Tibial nerve (tissue), 4 donors: Measurements from ENCODE around the gene PCSK6. TPM values are rescaled to one million over a fixed set of nuclear protein-coding genes. Genes with fewer than 3 reads are reported as not detected.

Experiments used
- DNase-seq, 2 donors: peaks; one replicate each; pipeline ENCODE4 v3.0.0-alpha.2; 2019; ENCODE audit warnings: low spot score in 2 of 2
- H3K27ac ChIP-seq, 4 donors: fragments of 200-600 bp; sonication (generic) in 3 of 4; one replicate each; pipeline ENCODE4 v1.5.1; 2017 to 2019; ENCODE audit warnings: mild to moderate bottlenecking in 1 of 4
- H3K27me3 ChIP-seq, 2 donors: fragments of 200-600 bp; sonication (generic) in 1 of 2; one replicate each; pipeline versions ENCODE4 v1.5.1 to v1.6.0; 2017 to 2019
- H3K36me3 ChIP-seq, 3 donors: fragments of 200-600 bp; sonication (generic); one replicate each; pipeline ENCODE4 v1.5.1; 2018 to 2019
- H3K4me1 ChIP-seq, 4 donors: fragments of 200-600 bp; sonication (generic) in 3 of 4; one replicate each; pipeline ENCODE4 v1.5.1; 2017 to 2019
- H3K4me3 ChIP-seq, 4 donors: fragments of 200-600 bp; sonication (generic) in 3 of 4; one replicate each; pipeline ENCODE4 v1.5.1; 2017 to 2019; ENCODE audit warnings: mild to moderate bottlenecking in 1 of 4, moderate library complexity in 1 of 4
- H3K9me3 ChIP-seq, 4 donors: fragments of 200-600 bp; sonication (generic) in 3 of 4; one replicate each; pipeline ENCODE4 v1.5.1; 2017 to 2019
- EP300 ChIP-seq, 2 donors: sonication (generic); formaldehyde crosslinking; IDR thresholded peaks; one replicate each; pipeline ENCODE4 v1.6.1; 2017; ENCODE audit warnings: antibody characterized with exemption in 2 of 2, mild to moderate bottlenecking in 1 of 2
- POLR2A ChIP-seq, 2 donors: fragments of 450-650 bp; IDR thresholded peaks; one replicate each; pipeline ENCODE4 v1.6.1; 2017; ENCODE audit warnings: antibody characterized with exemption in 2 of 2, mild to moderate bottlenecking in 2 of 2, moderate library complexity in 2 of 2
- WGBS, 2 donors: methylation state at CpG; one replicate each; pipeline ENCODE4 v1.1.5; 2018; 5-methylcytosine and 5-hydroxymethylcytosine counted together
- total RNA-seq, 4 donors: library from RNA; depleted of rRNA; stranded (reverse); fragments of >200 nt; gene quantifications; one replicate each; pipeline ENCODE4 v1.1.0, GENCODE V29; 2016
- TF ChIP-seq, protein P1 (sequence below), 5 experiments: fragments of 200-600 bp in 3 of 5; fragments of 450-650 bp in 2 of 5; sonication (generic) in 3 of 5; IDR thresholded peaks; one replicate each; pipeline ENCODE4 v1.5.1; 2016 to 2019; ENCODE audit warnings: antibody characterized with exemption in 5 of 5, mild to moderate bottlenecking in 3 of 5, moderate library complexity in 2 of 5

Gene PCSK6
- total RNA-seq, 4 donors from 2014 or later, result 8.5 to 27.0 (median 13.2) TPM

DNA sequence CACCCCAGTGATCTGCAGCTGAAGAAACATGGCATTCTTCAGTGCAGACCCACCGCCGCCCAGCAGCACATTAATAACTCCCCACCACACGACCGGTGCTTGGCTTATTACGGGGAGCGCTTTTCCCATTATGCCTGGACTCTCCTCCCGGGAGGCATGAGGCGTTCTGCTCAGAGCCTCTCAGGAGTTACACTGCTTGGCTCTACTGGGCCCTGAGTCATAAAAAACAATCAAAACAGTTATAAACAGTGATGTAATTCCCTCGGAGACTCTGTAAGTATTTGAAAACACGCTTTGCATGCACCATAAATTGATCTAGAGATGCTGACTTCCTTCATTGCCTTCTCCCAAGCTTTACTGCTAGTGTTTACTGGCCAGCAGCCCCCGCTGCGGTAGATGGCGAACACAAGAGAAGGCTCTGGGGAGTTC, 117.3 kb downstream of the PCSK6 start:
- H3K9me3 ChIP-seq, result no peaks in the 10 kb centered on the region
- H3K4me1 ChIP-seq, result peaks cover 0 to 33% (median 8%) of the 10 kb centered on the region in 4 donors
- H3K36me3 ChIP-seq, result no peaks in the 10 kb centered on the region
- H3K27me3 ChIP-seq, result no peaks in the 10 kb centered on the region
- no peak overlapping the region for H3K4me3 ChIP-seq
- DNase-seq, result no peak
- peak overlapping the region in 1 of 4 donors; percentile 32 for H3K27ac ChIP-seq
- TF ChIP-seq, protein P1, sequence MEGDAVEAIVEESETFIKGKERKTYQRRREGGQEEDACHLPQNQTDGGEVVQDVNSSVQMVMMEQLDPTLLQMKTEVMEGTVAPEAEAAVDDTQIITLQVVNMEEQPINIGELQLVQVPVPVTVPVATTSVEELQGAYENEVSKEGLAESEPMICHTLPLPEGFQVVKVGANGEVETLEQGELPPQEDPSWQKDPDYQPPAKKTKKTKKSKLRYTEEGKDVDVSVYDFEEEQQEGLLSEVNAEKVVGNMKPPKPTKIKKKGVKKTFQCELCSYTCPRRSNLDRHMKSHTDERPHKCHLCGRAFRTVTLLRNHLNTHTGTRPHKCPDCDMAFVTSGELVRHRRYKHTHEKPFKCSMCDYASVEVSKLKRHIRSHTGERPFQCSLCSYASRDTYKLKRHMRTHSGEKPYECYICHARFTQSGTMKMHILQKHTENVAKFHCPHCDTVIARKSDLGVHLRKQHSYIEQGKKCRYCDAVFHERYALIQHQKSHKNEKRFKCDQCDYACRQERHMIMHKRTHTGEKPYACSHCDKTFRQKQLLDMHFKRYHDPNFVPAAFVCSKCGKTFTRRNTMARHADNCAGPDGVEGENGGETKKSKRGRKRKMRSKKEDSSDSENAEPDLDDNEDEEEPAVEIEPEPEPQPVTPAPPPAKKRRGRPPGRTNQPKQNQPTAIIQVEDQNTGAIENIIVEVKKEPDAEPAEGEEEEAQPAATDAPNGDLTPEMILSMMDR (IDR thresholded peaks at IDR 0.05), result no peak
- TF ChIP-seq EP300 (IDR thresholded peaks at IDR 0.05), result no peak
- 52 to 59% methylated on average over 13 of the region's 13 CpGs for WGBS, 2 donors

DNA sequence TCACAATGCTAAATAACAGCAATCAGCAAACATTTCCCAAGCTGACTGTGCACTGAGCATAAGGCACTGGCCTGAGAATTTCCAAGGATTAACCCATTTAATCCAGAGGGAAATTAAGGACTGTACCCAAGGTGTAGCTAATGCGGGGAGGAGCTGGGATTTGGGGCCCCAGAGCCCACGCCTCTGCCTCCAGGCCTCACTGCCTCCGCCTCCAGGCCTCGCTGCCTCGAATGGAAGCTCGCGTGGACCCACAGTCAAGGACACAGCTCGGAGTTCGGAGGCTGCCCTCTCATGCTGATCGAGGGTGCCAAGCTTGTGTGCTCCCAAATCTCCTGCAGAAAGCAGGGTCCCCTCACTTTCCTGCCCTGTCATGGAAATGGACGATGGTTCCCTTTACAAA, 118.0 kb downstream of the PCSK6 start:
- no peaks in the 10 kb centered on the region for H3K9me3 ChIP-seq
- H3K4me1 ChIP-seq, result peaks cover 0 to 33% (median 8%) of the 10 kb centered on the region in 4 donors
- no peaks in the 10 kb centered on the region for H3K27me3 ChIP-seq
- WGBS, 2 donors, result 87 to 89% methylated on average over 11 of the region's 11 CpGs
- TF ChIP-seq, protein P1 (IDR thresholded peaks at IDR 0.05), result no peak
- TF ChIP-seq EP300 (IDR thresholded peaks at IDR 0.05), result no peak
- peak overlapping the region in 1 of 4 donors; percentile 32 for H3K27ac ChIP-seq
- no peak for DNase-seq
- H3K36me3 ChIP-seq, result no peaks in the 10 kb centered on the region
- no peak overlapping the region for H3K4me3 ChIP-seq

DNA sequence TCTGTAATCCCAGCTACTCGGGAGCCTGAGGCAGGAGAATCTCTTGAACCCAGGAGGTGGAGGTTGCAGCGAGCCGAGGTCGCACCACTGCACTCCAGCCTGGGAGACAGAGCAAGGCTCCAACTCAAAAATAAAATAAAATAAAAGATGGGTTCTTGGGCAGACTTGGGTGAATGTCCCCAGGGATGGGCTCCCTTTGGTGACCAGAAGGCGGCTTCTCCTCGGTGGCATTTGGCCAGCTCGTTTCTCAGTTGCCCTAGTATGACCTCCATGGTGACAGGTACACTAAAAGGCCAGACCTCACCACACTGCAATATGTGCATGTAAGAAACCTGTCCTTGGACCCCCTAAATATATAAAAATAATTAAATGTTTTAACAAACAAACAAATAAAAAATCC, 118.4 kb downstream of the PCSK6 start:
- TF ChIP-seq EP300 (IDR thresholded peaks at IDR 0.05), result no peak
- TF ChIP-seq, protein P1 (IDR thresholded peaks at IDR 0.05), result no peak
- no peak for TF ChIP-seq POLR2A (IDR thresholded peaks at IDR 0.05)
- Histone ChIP-seq H3K4me1 (peaks cover 0 to 33% (median 8%) of the 10 kb centered on the region in 4 donors), H3K36me3 (no peaks in the 10 kb centered on the region), H3K9me3 (no peaks in the 10 kb centered on the region), H3K4me3 (no peak overlapping the region), H3K27ac (peak overlapping the region in 1 of 4 donors; percentile 48), H3K27me3 (no peaks in the 10 kb centered on the region)
- 87 to 92% methylated on average over 7 of the region's 7 CpGs for WGBS, 2 donors
- DNase-seq, result no peak

DNA sequence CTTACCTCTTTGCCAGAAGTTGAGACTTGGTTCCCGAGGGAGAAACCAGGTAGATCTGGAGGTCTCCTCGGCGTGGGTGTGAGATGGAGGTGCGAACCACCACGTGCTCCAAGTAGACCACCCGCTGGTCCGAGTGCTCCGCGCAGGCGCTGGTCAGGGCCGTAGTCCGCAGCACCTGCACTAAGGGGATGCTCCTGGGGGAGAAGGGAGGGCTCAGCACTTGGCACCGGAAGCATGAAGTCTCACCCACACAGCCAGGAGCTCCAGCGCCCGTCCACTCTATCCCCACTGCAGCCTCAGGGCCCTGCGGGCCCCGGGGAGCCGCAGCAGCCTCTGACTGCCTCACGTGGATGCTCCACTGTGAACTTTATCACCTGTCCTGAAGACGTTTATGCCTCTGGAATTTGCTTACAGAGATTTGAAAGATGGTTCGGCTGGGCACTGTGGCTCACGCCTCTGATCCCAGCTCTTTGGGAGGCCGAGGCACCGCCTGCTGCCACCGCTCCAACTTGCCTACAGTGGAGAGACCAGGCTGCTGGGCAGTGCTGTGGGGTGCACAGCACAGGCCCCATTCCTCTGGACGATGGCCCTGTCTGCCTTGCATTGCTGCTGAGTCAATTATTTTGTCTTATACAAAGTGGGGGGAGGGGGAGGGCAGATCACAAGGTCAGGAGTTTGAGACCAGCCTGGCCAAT, 119.0 kb downstream of the PCSK6 start:
- Histone ChIP-seq H3K27ac (peak overlapping the region in 1 of 4 donors; percentile 48), H3K4me1 (peaks cover 0 to 33% (median 8%) of the 10 kb centered on the region in 4 donors), H3K36me3 (no peaks in the 10 kb centered on the region), H3K9me3 (peaks cover 0 to under 1% (median 0%) of the 10 kb centered on the region in 4 donors), H3K4me3 (no peak overlapping the region), H3K27me3 (no peaks in the 10 kb centered on the region)
- WGBS, 2 donors, result 85 to 94% methylated on average over 19 to 26 of the region's 26 CpGs
- no peak for DNase-seq
- TF ChIP-seq EP300 (IDR thresholded peaks at IDR 0.05) (no peak), POLR2A (IDR thresholded peaks at IDR 0.05) (no peak)
- TF ChIP-seq, protein P1 (IDR thresholded peaks at IDR 0.05), result no peak

DNA sequence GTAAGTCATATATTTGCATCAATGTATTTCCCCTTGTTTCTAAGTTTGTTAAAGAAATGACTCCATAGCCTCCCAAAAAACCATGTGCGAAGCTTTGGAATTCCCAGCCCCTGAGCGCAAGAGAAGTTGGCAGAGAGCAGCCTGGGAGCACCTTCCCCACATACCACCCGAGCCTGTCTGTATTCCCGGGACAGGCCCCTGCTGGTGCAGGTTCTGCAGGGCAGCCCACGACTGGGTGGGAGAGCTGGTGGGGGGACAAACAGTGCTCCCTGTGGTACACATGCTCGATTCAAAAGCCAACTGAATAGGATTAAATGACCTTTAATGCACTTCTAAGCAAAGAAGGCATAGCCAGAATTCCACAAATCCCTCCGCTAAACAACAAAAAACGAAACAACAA, 119.8 kb downstream of the PCSK6 start:
- 44 to 48% methylated on average over 8 of the region's 8 CpGs for WGBS, 2 donors
- peaks cover 0 to 9% (median 0%) of the 10 kb centered on the region in 4 donors for H3K9me3 ChIP-seq
- no peaks in the 10 kb centered on the region for H3K27me3 ChIP-seq
- no peak overlapping the region for H3K4me3 ChIP-seq
- TF ChIP-seq, protein P1 (IDR thresholded peaks at IDR 0.05), result no peak
- no peak for TF ChIP-seq POLR2A (IDR thresholded peaks at IDR 0.05)
- no peak for DNase-seq
- peaks cover 0 to 33% (median 8%) of the 10 kb centered on the region in 4 donors for H3K4me1 ChIP-seq
- no peaks in the 10 kb centered on the region for H3K36me3 ChIP-seq
- peak overlapping the region in 1 of 4 donors; percentile 48 for H3K27ac ChIP-seq
